ENCODE measurements around the gene FAM177A1. TPM values are rescaled to one million over a fixed set of nuclear protein-coding genes. Genes with fewer than 3 reads are reported as not detected.

FAM177A1 gene
- total and polyA plus RNA-seq, 4 donors: 70.7 to 96.4 (median 83.2) TPM

DNA sequence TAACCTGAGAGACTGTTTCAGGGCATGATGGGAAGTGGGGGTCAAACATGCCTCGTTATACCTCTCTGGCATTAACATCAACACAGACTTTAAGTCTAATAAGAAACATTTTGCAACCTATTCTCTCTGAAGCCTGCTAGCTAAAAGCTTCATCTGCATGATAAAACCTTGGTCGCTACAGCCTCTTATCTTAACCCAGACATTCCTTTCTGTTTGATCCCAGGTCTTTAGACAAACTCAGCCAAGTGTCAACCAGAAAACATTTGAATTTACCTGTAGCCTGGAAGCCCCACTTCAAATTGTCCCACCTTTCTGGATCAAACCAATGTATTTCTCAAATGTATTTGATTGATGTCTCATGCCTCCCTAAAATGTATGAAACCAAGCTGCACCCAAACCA, 66.6 kb downstream of the FAM177A1 start:
- H3K27me3 ChIP-seq (ENCODE audit: control insufficient read depth in 1 of 2, insufficient read depth in 2 of 2, low read length in 1 of 2): no peaks in the 10 kb centered on the region
- H3K4me1 ChIP-seq (ENCODE audit: control insufficient read depth in 1 of 2, insufficient read depth in 2 of 2, low read length in 2 of 2): no peaks in the 10 kb centered on the region
- ATAC-seq (ENCODE audit: low FRiP score) (no peak), DNase-seq (no peak)
- H3K4me3 ChIP-seq (ENCODE audit: low read length in 2 of 2): no peak overlapping the region
- no peaks in the 10 kb centered on the region for H3K9me3 ChIP-seq (ENCODE audit: control insufficient read depth, low read length)
- WGBS, 2 donors: 86 to 90% methylated on average over 2 of the region's 2 CpGs
- no peak overlapping the region for H3K27ac ChIP-seq (ENCODE audit: low read depth in 1 of 2, low read length in 2 of 2)
- peaks cover 4 to 6% of the 10 kb centered on the region in 2 donors for H3K36me3 ChIP-seq (ENCODE audit: control insufficient read depth in 1 of 2, insufficient read depth in 2 of 2, low read length in 1 of 2)
- intact Hi-C loops (cut with DNase I): no loop called here

- Histone ChIP-seq H3K27me3 (ENCODE audit: control insufficient read depth in 1 of 2, insufficient read depth in 2 of 2, low read length in 1 of 2) (no peaks in the 10 kb centered on the region), H3K27ac (ENCODE audit: low read depth in 1 of 2, low read length in 2 of 2) (no peak overlapping the region), H3K36me3 (ENCODE audit: control insufficient read depth in 1 of 2, insufficient read depth in 2 of 2, low read length in 1 of 2) (peaks cover 4 to 6% of the 10 kb centered on the region in 2 donors), H3K9me3 (ENCODE audit: control insufficient read depth, low read length) (no peaks in the 10 kb centered on the region), H3K4me3 (ENCODE audit: low read length in 2 of 2) (no peak overlapping the region), H3K4me1 (ENCODE audit: control insufficient read depth in 1 of 2, insufficient read depth in 2 of 2, low read length in 2 of 2) (no peaks in the 10 kb centered on the region)
- intact Hi-C loops (cut with DNase I): no loop called here
- no peak for ATAC-seq (ENCODE audit: low FRiP score)
- 95 to 99% methylated on average over 4 of the region's 4 CpGs for WGBS, 2 donors
- no peak for DNase-seq
Measured at GRCh38 chr14:35113308-35113950, 67.4 kb downstream of the FAM177A1 start.

DNA sequence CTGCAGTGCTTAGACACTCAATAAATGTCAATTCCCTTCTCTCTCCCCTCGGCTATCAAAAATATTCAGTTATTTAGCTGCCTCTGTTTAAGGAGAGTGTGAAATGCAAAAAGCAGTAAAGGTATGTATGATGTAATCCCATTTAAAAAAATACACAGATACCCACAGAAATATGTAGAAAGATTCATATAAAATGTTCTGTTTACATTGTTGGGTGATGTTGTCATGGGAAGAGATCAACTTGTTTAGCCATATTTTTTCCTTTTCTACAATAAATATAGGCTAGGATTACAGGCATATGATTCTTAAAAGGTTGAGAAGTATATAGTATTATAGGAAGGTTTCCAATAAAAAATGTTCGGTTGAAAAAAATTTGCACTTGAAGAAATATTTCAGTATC, 68.0 kb downstream of the FAM177A1 start:
- H3K4me1 ChIP-seq (ENCODE audit: control insufficient read depth in 1 of 2, insufficient read depth in 2 of 2, low read length in 2 of 2): no peaks in the 10 kb centered on the region
- H3K27me3 ChIP-seq (ENCODE audit: control insufficient read depth in 1 of 2, insufficient read depth in 2 of 2, low read length in 1 of 2): no peaks in the 10 kb centered on the region
- no peak overlapping the region for H3K27ac ChIP-seq (ENCODE audit: low read depth in 1 of 2, low read length in 2 of 2)
- WGBS, 2 donors: 43 to 49% methylated on average over 2 of the region's 2 CpGs
- H3K9me3 ChIP-seq (ENCODE audit: control insufficient read depth, low read length): no peaks in the 10 kb centered on the region
- no peak for DNase-seq
- ATAC-seq (ENCODE audit: low FRiP score): no peak
- peaks cover 4 to 6% of the 10 kb centered on the region in 2 donors for H3K36me3 ChIP-seq (ENCODE audit: control insufficient read depth in 1 of 2, insufficient read depth in 2 of 2, low read length in 1 of 2)
- H3K4me3 ChIP-seq (ENCODE audit: low read length in 2 of 2): no peak overlapping the region
- intact Hi-C loops (cut with DNase I): no loop called here

GRCh38 chr14:35116242-35116641, 70.2 kb downstream of the FAM177A1 start:
- Histone ChIP-seq H3K36me3 (ENCODE audit: control insufficient read depth in 1 of 2, insufficient read depth in 2 of 2, low read length in 1 of 2) (peaks cover 2 to 4% of the 10 kb centered on the region in 2 donors), H3K9me3 (ENCODE audit: control insufficient read depth, low read length) (no peaks in the 10 kb centered on the region)
- WGBS, 2 donors: 94 to 96% methylated on average over 4 of the region's 4 CpGs

DNA sequence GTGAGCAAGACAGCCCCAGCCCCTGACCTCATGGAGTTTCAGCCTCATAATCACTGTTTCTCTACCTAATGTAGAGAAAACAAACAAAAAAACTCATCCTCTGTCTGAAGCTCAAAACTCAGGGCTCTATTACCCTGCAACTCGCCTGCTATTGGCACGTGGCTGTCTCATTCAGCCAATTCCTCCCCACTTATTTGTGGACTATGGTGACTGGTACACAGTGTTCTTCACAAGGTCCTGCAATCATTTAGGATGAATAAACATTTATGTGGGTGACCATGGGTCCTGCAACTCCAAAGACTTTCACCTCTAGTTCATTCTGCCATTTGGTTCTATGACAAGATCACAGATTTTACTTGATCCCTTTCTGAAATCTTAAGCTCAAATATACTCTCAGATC, 71.0 kb downstream of the FAM177A1 start:
- 91 to 93% methylated on average over 2 of the region's 2 CpGs for WGBS, 2 donors
- no peaks in the 10 kb centered on the region for H3K4me1 ChIP-seq (ENCODE audit: control insufficient read depth in 1 of 2, insufficient read depth in 2 of 2, low read length in 2 of 2)
- ATAC-seq (ENCODE audit: low FRiP score): no peak
- no peaks in the 10 kb centered on the region for H3K9me3 ChIP-seq (ENCODE audit: control insufficient read depth, low read length)
- no peak overlapping the region for H3K27ac ChIP-seq (ENCODE audit: low read depth in 1 of 2, low read length in 2 of 2)
- peaks cover 2 to 3% of the 10 kb centered on the region in 2 donors for H3K36me3 ChIP-seq (ENCODE audit: control insufficient read depth in 1 of 2, insufficient read depth in 2 of 2, low read length in 1 of 2)
- no peak for DNase-seq
- intact Hi-C loops (cut with DNase I): no loop called here
- no peaks in the 10 kb centered on the region for H3K27me3 ChIP-seq (ENCODE audit: control insufficient read depth in 1 of 2, insufficient read depth in 2 of 2, low read length in 1 of 2)
- H3K4me3 ChIP-seq (ENCODE audit: low read length in 2 of 2): no peak overlapping the region

More at GRCh38 chr14:35116242-35116641, 70.2 kb downstream of the FAM177A1 start:
- intact Hi-C loops (cut with DNase I): no loop called here
- Histone ChIP-seq H3K27ac (ENCODE audit: low read depth in 1 of 2, low read length in 2 of 2) (no peak overlapping the region), H3K27me3 (ENCODE audit: control insufficient read depth in 1 of 2, insufficient read depth in 2 of 2, low read length in 1 of 2) (no peaks in the 10 kb centered on the region), H3K4me3 (ENCODE audit: low read length in 2 of 2) (no peak overlapping the region), H3K4me1 (ENCODE audit: control insufficient read depth in 1 of 2, insufficient read depth in 2 of 2, low read length in 2 of 2) (no peaks in the 10 kb centered on the region)
- no peak for ATAC-seq (ENCODE audit: low FRiP score)
- no peak for DNase-seq

DNA sequence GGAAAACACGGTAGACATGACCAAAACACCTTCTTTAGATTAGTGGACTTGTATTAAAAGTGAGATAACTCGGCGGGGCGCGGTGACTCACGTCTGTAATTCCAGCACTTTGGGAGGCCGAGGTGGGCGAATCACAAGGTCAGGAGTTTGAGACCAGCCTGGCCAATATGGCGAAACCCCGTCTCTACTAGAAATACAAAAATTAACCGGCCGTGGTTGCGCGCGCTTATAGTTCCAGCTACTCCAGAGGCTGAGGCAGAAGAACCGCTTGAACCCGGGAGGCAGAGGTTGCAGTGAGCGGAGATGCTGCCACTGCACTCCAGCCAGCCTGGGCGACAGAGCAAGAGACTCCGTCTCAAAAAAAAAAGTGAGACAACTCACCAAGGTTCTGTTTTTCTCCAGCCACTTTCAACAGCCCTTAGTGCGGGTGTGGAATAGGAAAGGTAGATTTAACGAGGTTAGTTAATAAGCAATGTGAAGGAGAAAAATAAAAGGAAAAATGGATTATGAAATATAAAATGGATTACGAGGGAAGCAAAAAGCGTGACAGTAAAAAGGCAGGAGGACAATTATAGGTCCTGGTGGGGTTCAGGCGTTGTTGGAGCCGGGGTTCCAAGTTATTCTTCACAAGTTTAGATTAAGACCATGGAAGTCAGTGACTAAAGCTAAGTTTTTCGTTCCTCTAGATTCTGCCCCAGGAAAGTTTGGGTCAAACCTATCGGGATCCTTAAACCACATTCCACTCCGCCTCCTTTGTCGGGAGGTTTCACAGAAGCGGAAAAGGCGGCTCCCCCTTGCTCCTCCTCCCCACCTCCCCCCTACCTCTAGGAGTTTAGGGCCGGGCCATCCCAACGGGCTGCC, 75.2 kb downstream of the FAM177A1 start:
- WGBS, 2 donors: 10 to 13% methylated on average over 34 of the region's 34 CpGs

DNA sequence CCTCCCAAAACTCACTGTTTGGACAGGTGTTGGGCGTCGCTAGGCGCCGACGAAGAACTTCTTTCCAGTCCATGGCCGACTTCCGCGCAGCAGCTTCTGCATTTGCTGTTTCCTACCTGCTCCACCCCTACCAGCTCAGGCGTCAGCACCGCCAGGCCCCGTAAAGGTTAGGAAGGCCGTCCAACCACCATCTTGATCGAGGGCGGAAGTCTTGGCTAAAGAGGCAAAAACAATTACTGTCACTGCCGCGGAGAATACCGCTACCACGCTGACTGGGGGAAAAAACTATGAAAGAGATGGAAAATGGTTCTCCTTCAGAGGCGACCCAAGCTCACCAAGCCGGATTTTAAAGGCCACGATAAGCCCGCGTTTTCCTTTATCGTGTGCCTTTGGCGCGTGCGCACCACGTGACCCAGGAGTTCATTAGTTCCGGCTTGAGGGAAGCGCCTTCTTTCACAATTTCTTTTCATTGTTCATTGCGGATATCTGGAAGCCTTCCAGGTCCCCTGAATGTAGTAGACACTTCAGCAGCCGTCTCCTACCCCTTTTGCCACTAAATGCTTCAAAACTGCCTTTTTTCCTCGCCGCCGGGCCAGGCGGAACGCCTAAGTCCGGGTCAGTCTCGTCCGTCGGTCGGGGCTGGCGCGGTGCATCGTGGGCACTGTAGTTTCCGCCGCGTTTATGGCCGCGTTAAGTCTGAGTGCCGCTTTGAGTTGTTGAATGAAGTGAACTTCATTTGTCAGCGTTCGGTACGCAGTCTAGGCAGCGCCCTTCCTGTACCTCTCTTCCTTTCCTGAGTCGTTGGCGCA, 76.0 kb downstream of the FAM177A1 start, which contains the start of the genes PPP2R3C and PRORP:
Gene PPP2R3C, minus strand, starts transcription at position 104 of the 809 bp plus-strand sequence. Its CDS starts 31 bp downstream, at position 73.
Gene PRORP, plus strand, starts transcription at position 666 of the 809 bp plus-strand sequence. CDS start 694 bp downstream, outside the sequence.
- Histone ChIP-seq H3K36me3 (ENCODE audit: control insufficient read depth in 1 of 2, insufficient read depth in 2 of 2, low read length in 1 of 2) (no peaks in the 10 kb centered on the region), H3K4me1 (ENCODE audit: control insufficient read depth in 1 of 2, insufficient read depth in 2 of 2, low read length in 2 of 2) (no peaks in the 10 kb centered on the region), H3K4me3 (ENCODE audit: low read length in 2 of 2) (peak within 1 kb of the TSS; percentile 38 to 85), H3K27ac (ENCODE audit: low read depth in 1 of 2, low read length in 2 of 2) (peak within 1 kb of the TSS; percentile 70 to 80), H3K9me3 (ENCODE audit: control insufficient read depth, low read length) (no peaks in the 10 kb centered on the region), H3K27me3 (ENCODE audit: control insufficient read depth in 1 of 2, insufficient read depth in 2 of 2, low read length in 1 of 2) (no peaks in the 10 kb centered on the region)
- 0 to 1% methylated on average over 57 of the region's 57 CpGs for WGBS, 2 donors
- intact Hi-C loops (cut with DNase I): loop anchor here (2.0 to 10.0 kb wide), 6 partner anchors 75 to 300 kb away; partner anchors contain the start of genes FAM177A1 (in 2 of the 2), PSMA6 (in 1 of the 2) and SRP54 (in 1 of the 2)
- ATAC-seq (ENCODE audit: low FRiP score) (peak; percentile 98), DNase-seq (peak; percentile 95)

More for the DNA sequence above, 75.2 kb downstream of the FAM177A1 start:
- peak in 1 of 2 donors; percentile 54 for DNase-seq
- Histone ChIP-seq H3K4me3 (ENCODE audit: low read length in 2 of 2) (peak overlapping the region; percentile 38 to 85), H3K27me3 (ENCODE audit: control insufficient read depth in 1 of 2, insufficient read depth in 2 of 2, low read length in 1 of 2) (no peaks in the 10 kb centered on the region), H3K4me1 (ENCODE audit: control insufficient read depth in 1 of 2, insufficient read depth in 2 of 2, low read length in 2 of 2) (no peaks in the 10 kb centered on the region), H3K9me3 (ENCODE audit: control insufficient read depth, low read length) (no peaks in the 10 kb centered on the region), H3K27ac (ENCODE audit: low read depth in 1 of 2, low read length in 2 of 2) (peak overlapping the region; percentile 70 to 80), H3K36me3 (ENCODE audit: control insufficient read depth in 1 of 2, insufficient read depth in 2 of 2, low read length in 1 of 2) (no peaks in the 10 kb centered on the region)
- intact Hi-C loops (cut with DNase I): loop anchor here (2.0 to 10.0 kb wide), 6 partner anchors 74 to 301 kb away; partner anchors contain the start of genes FAM177A1 (in 2 of the 2), PSMA6 (in 1 of the 2) and SRP54 (in 1 of the 2)
- no peak for ATAC-seq (ENCODE audit: low FRiP score)

All from aorta (tissue), 5 donors.